HepG2 (cell line): ENCODE results near the gene ATRIP. TPM values are rescaled to one million over a fixed set of nuclear protein-coding genes. Genes with fewer than 3 reads are reported as not detected.

Experiments
- ATAC-seq: fragments of 200-7000 bp; cut with Tn5 transposase; 3 replicates; pipeline ENCODE4 v1.9.1; 2020; ENCODE audit warnings: mild to moderate bottlenecking, moderate library complexity
- BruUV-seq: library from RNA; stranded (reverse); fragments of 400-500 nt; replicated peaks from 2 replicates; lab custom pipeline; 2021; lab: Mats Ljungman, UMichigan
- CTCF ChIA-PET: fragments of 300-600 bp; formaldehyde crosslinking; extraction: SDS; loops from one replicate; lab custom pipeline; 2021; ENCODE audit warnings: low total read pairs, inconsistent platforms, low intra/inter-chr PET ratio; lab: Yijun Ruan, JAX
- POLR2A ChIA-PET: fragments of 350-600 bp; sonication (Branson Sonifier 250); formaldehyde crosslinking; loops from one replicate; lab custom pipeline; 2020; ENCODE audit warnings: antibody characterized with exemption, inconsistent platforms; lab: Yijun Ruan, JAX
- DNase-seq: peaks from one replicate; pipeline ENCODE4 v3.0.0-alpha.2; 2015; ENCODE audit warnings: low spot score
- FAIRE-seq: peaks from 3 replicates; lab custom pipeline; 2011; peaks lifted over from hg19 to GRCh38; lab: Jason Lieb, UNC
- H2AFZ ChIP-seq: one replicate; pipeline ENCODE4 v1.6.1; 2011; ENCODE audit warnings: low read length, inconsistent platforms
- H3K27ac ChIP-seq: fragments of 300-600 bp; 3 replicates; pipeline ENCODE4 v1.8.0; 2011; ENCODE audit warnings: mixed run types, mild to moderate bottlenecking, mixed read lengths, low read length, inconsistent platforms; ENCODE audit not compliant: insufficient read depth; ENCODE audit errors: extremely low read length
- H3K27me3 ChIP-seq, 2 experiments: fragments of 200-600 bp in 1 of 2; 2 replicates in 1 of 2; 3 replicates in 1 of 2; pipeline versions ENCODE4 v1.6.0 to v1.8.0; 2011; ENCODE audit warnings: low read length in 2 of 2, mild to moderate bottlenecking in 2 of 2, moderate library complexity in 2 of 2, inconsistent platforms in 1 of 2; ENCODE audit not compliant: insufficient read depth in 2 of 2, control insufficient read depth in 1 of 2
- H3K36me3 ChIP-seq, 2 experiments: fragments of 200-600 bp in 1 of 2; replicated peaks in 1 of 2; 2 replicates in 1 of 2; 3 replicates in 1 of 2; pipeline versions ENCODE4 v1.5.1 to v1.8.0; 2011; ENCODE audit warnings: low read length in 2 of 2, inconsistent platforms in 1 of 2; ENCODE audit not compliant: insufficient read depth in 2 of 2, control insufficient read depth in 1 of 2
- H3K4me1 ChIP-seq: 2 replicates; pipeline ENCODE4 v1.5.1; 2012; ENCODE audit warnings: low read length, inconsistent platforms; ENCODE audit not compliant: insufficient read depth
- H3K4me2 ChIP-seq: 2 replicates; pipeline ENCODE4 v1.6.0; 2011; ENCODE audit warnings: low read depth, low read length, inconsistent platforms
- H3K4me3 ChIP-seq, 3 experiments: fragments of 200-600 bp in 1 of 3; sonication (generic), shearing (Covaris generic) in 1 of 3; replicated peaks in 1 of 3; 2 replicates each; pipeline ENCODE4 v1.5.1; 2011 to 2016; ENCODE audit warnings: low read length in 3 of 3, inconsistent platforms in 2 of 3, low read depth in 2 of 3, mild to moderate bottlenecking in 2 of 3, control low read depth in 1 of 3, mixed read lengths in 1 of 3; ENCODE audit not compliant: insufficient read depth in 1 of 3
- H3K79me2 ChIP-seq: one replicate; pipeline ENCODE4 v1.6.1; 2011; ENCODE audit warnings: low read length, inconsistent platforms; ENCODE audit not compliant: insufficient read depth
- H3K9ac ChIP-seq: 2 replicates; pipeline ENCODE4 v1.6.0; 2011; ENCODE audit warnings: mild to moderate bottlenecking, low read depth, low read length, inconsistent platforms; ENCODE audit not compliant: insufficient read depth
- H3K9me3 ChIP-seq: 2 replicates; pipeline ENCODE4 v1.5.1; 2012; ENCODE audit warnings: mild to moderate bottlenecking, low read length
- H4K20me1 ChIP-seq: 2 replicates; pipeline ENCODE4 v1.6.0; 2011; ENCODE audit warnings: inconsistent platforms, mild to moderate bottlenecking, low read length, moderate library complexity; ENCODE audit not compliant: insufficient read depth
- HNF1A ChIP-seq, 2 experiments: sonication (generic) in 1 of 2; formaldehyde crosslinking in 1 of 2; IDR thresholded peaks; 2 replicates each; pipeline versions ENCODE4 v1.4.0 to v1.6.1; 2016 to 2020; ENCODE audit warnings: borderline replicate concordance in 1 of 2, low read depth in 1 of 2, mild to moderate bottlenecking in 1 of 2, missing genetic modification reagents in 1 of 2
- RBFOX2 ChIP-seq: fragments of 200-400 bp; formaldehyde crosslinking; IDR thresholded peaks from 2 replicates; pipeline ENCODE4 v1.6.1; 2017; ENCODE audit warnings: low read depth, mild to moderate bottlenecking, low read length
- SNAPC5 ChIP-seq: sonication (generic); formaldehyde crosslinking; IDR thresholded peaks from 2 replicates; pipeline ENCODE4 v1.8.1; 2023; ENCODE audit warnings: mild to moderate bottlenecking, missing genetic modification reagents, borderline replicate concordance
- SOX13 ChIP-seq, 3 experiments: fragments of 450-650 bp in 1 of 3; sonication (generic) in 1 of 3; formaldehyde crosslinking in 1 of 3; IDR thresholded peaks in 2 of 3; conservative IDR thresholded peaks in 1 of 3; 2 replicates each; pipeline versions ENCODE4 v1.5.0 to v1.6.1; 2016 to 2020; ENCODE audit warnings: antibody characterized with exemption in 1 of 3, mild to moderate bottlenecking in 1 of 3, missing compliant biosample characterization in 1 of 3, missing genetic modification reagents in 1 of 3, moderate library complexity in 1 of 3
- ZIK1 ChIP-seq: sonication (generic); formaldehyde crosslinking; IDR thresholded peaks from 2 replicates; pipeline ENCODE4 v1.5.0; 2020; ENCODE audit warnings: mild to moderate bottlenecking, low read depth, missing genetic modification reagents, borderline replicate concordance
- ZNF274 ChIP-seq: sonication (generic); formaldehyde crosslinking; IDR thresholded peaks from 2 replicates; pipeline ENCODE4 v1.5.1; 2020; ENCODE audit warnings: mild to moderate bottlenecking, missing genetic modification reagents
- ZNF362 ChIP-seq: sonication (generic); formaldehyde crosslinking; IDR thresholded peaks from 2 replicates; pipeline ENCODE4 v1.4.0; 2020; ENCODE audit warnings: missing genetic modification reagents, mild to moderate bottlenecking, borderline replicate concordance
- ZNF605 ChIP-seq: sonication (generic); formaldehyde crosslinking; IDR thresholded peaks from 2 replicates; pipeline ENCODE4 v1.8.0; 2022; ENCODE audit warnings: mild to moderate bottlenecking, missing genetic modification reagents
- ZSCAN25 ChIP-seq: sonication (generic); formaldehyde crosslinking; IDR thresholded peaks from 2 replicates; pipeline ENCODE4 v1.8.0; 2022; ENCODE audit warnings: mild to moderate bottlenecking, missing genetic modification reagents
- WGBS: methylation state at CpG from one replicate; pipeline ENCODE4 v1.1.6; 2017; ENCODE audit warnings: low lambda C conversion rate; 5-methylcytosine and 5-hydroxymethylcytosine counted together
- in situ Hi-C: cut with HindIII; loops from 2 replicates; pipeline ENCODE4 v1.10.0; 2017; ENCODE audit warnings: low pct_unique_long_range_greater_than_20kb; ENCODE audit not compliant: extremely low pct_ligation_motif_present
- intact Hi-C: fragments of 100-400 bp; cut with micrococcal nuclease; formaldehyde crosslinking; loops from one replicate; pipeline ENCODE4 v1.10.0; 2022; ENCODE audit not compliant: unreplicated experiment
- polyA plus RNA-seq, 8 experiments: library from polyadenylated mRNA; depleted of rRNA in 3 of 8; stranded (reverse) in 7 of 8; unstranded in 1 of 8; fragments of >200 nt; fragmentation: Illumina TruSeq in 4 of 8; extraction: Trizol in 4 of 8; gene quantifications; 2 replicates each; pipeline versions ENCODE4 v1.2.1 to v1.2.3, GENCODE V29; 2011 to 2016; ENCODE audit warnings: low read depth in 4 of 8, missing spikeins in 1 of 8, mixed read lengths in 1 of 8; ENCODE audit not compliant: insufficient read depth in 1 of 8
- total RNA-seq, 5 experiments: library from RNA; depleted of rRNA; stranded (reverse); fragments of >200 nt; fragmentation: Illumina TruSeq; extraction: Trizol; gene quantifications; 2 replicates each; pipeline ENCODE4 v1.2.3, GENCODE V29; 2016; ENCODE audit warnings: low read depth in 1 of 5
- TF ChIP-seq, protein P1 (sequence below): sonication (generic); formaldehyde crosslinking; conservative IDR thresholded peaks from 2 replicates; pipeline ENCODE4 v1.4.0; 2020; ENCODE audit warnings: missing genetic modification reagents
- TF ChIP-seq, protein P2 (sequence below): sonication (generic); formaldehyde crosslinking; IDR thresholded peaks from 2 replicates; pipeline ENCODE4 v1.5.1; 2020; ENCODE audit warnings: missing genetic modification reagents, mild to moderate bottlenecking, borderline replicate concordance

The ATRIP gene
- total and polyA plus RNA-seq, 2 of the 13 experiments (the other 11 are each of a cell fraction or from before 2014, with no cell fraction given), result 5.1 to 12.5 TPM

GRCh38 chr3:48466386-48467109 lies 20.0 kb downstream of the ATRIP start:
- peaks cover 3 to 11% of the 10 kb centered on the region in 2 experiments; a peak in 3 of 5 replicates for H3K36me3 ChIP-seq
- H3K27ac ChIP-seq, result peak overlapping the region; percentile 85
- H3K4me2 ChIP-seq, result no peak overlapping the region
- H3K9ac ChIP-seq, result peak overlapping the region; percentile 39; the same call in 1 of the 2 replicates
- in situ Hi-C loops (loop anchor here (5.0 kb wide), 2 partner anchors 36 to 91 kb away; partner anchors contain the start of genes PFKFB4 and SHISA5), intact Hi-C loops (no loop called here)
- H3K9me3 ChIP-seq, result no peaks in the 10 kb centered on the region
- no peak for DNase-seq
- no peak overlapping the region for H3K4me3 ChIP-seq
- no peaks in the 10 kb centered on the region for H3K27me3 ChIP-seq
- no peak for FAIRE-seq
- peaks cover 58% of the 10 kb centered on the region for H3K4me1 ChIP-seq
- 96% methylated on average over 11 of the region's 19 CpGs for WGBS
- ATAC-seq, result no peak
- ChIA-PET POLR2A (interaction anchor here (0.6 to 3.8 kb wide), 4 partner anchors 7 to 90 kb away, joined by 4 to 17 read pairs (median 6); partner anchors contain the start of genes ATRIP and PFKFB4), CTCF (interaction anchor here (1.7 to 1.8 kb wide), 2 partner anchors 41 to 82 kb away, joined by 17 to 39 read pairs; no protein-coding TSS in a partner anchor)
- no peak overlapping the region for H2AFZ ChIP-seq
- no peaks in the 10 kb centered on the region for H4K20me1 ChIP-seq
- no peaks in the 10 kb centered on the region for H3K79me2 ChIP-seq
- BruUV-seq, result no TSS peak
- TF ChIP-seq ZNF605, result no peak
- TF ChIP-seq ZIK1 (CRISPR knock-in tag), result no peak
- TF ChIP-seq ZNF362, result no peak
- TF ChIP-seq RBFOX2, result 0 out of 2 replicates have a peak, but pooled peaks have one; percentile 13
- peak; percentile 46; the same call in 1 of the 2 replicates for TF ChIP-seq ZNF274 (CRISPR knock-in tag)
- TF ChIP-seq, protein P1, sequence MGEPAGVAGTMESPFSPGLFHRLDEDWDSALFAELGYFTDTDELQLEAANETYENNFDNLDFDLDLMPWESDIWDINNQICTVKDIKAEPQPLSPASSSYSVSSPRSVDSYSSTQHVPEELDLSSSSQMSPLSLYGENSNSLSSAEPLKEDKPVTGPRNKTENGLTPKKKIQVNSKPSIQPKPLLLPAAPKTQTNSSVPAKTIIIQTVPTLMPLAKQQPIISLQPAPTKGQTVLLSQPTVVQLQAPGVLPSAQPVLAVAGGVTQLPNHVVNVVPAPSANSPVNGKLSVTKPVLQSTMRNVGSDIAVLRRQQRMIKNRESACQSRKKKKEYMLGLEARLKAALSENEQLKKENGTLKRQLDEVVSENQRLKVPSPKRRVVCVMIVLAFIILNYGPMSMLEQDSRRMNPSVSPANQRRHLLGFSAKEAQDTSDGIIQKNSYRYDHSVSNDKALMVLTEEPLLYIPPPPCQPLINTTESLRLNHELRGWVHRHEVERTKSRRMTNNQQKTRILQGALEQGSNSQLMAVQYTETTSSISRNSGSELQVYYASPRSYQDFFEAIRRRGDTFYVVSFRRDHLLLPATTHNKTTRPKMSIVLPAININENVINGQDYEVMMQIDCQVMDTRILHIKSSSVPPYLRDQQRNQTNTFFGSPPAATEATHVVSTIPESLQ (CRISPR knock-in tag), result no peak
- TF ChIP-seq HNF1A (IDR thresholded peaks at IDR 0.05; ENCODE audit: low read depth), result no peak
- TF ChIP-seq HNF1A (CRISPR knock-in tag; IDR thresholded peaks at IDR 0.05; ENCODE audit: borderline replicate concordance), result no peak
- no peak for TF ChIP-seq SOX13 (IDR thresholded peaks at IDR 0.05)
- TF ChIP-seq SOX13 (CRISPR knock-in tag; conservative IDR thresholded peaks at IDR 0.05 in 1 of 2, IDR thresholded peaks at IDR 0.05 in 1 of 2), result no peak
- TF ChIP-seq, protein P2, sequence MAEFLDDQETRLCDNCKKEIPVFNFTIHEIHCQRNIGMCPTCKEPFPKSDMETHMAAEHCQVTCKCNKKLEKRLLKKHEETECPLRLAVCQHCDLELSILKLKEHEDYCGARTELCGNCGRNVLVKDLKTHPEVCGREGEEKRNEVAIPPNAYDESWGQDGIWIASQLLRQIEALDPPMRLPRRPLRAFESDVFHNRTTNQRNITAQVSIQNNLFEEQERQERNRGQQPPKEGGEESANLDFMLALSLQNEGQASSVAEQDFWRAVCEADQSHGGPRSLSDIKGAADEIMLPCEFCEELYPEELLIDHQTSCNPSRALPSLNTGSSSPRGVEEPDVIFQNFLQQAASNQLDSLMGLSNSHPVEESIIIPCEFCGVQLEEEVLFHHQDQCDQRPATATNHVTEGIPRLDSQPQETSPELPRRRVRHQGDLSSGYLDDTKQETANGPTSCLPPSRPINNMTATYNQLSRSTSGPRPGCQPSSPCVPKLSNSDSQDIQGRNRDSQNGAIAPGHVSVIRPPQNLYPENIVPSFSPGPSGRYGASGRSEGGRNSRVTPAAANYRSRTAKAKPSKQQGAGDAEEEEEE (CRISPR knock-in tag), result no peak
- no peak for TF ChIP-seq SNAPC5 (CRISPR knock-in tag)
- TF ChIP-seq ZSCAN25 (CRISPR knock-in tag), result no peak
